ENCODE data around the gene MACROH2A1. TPM values are rescaled to one million over a fixed set of nuclear protein-coding genes. Genes with fewer than 3 reads are reported as not detected.

The MACROH2A1 gene
- total and polyA plus RNA-seq, 2 donors (not counting 1 experiment from before 2014, with no cell fraction given): 95.6 to 191 TPM

- no peaks in the 10 kb centered on the region for H3K9me3 ChIP-seq (ENCODE audit: control insufficient read depth, insufficient read depth, low read depth, low read length)
- no peaks in the 10 kb centered on the region for H3K27me3 ChIP-seq (ENCODE audit: control insufficient read depth, insufficient read depth, low read length)
- no peak overlapping the region for H3K4me2 ChIP-seq (ENCODE audit: extremely low read depth, insufficient read depth, low read length)
- H2AFZ ChIP-seq (ENCODE audit: low read length): no peak overlapping the region
- H3K79me2 ChIP-seq (ENCODE audit: control insufficient read depth, insufficient read depth, low read length): no peaks in the 10 kb centered on the region
- no peak for DNase-seq (ENCODE audit: low read depth in 2 of 2)
- H4K20me1 ChIP-seq (ENCODE audit: control insufficient read depth, extremely low read depth, insufficient read depth, low read length): no peaks in the 10 kb centered on the region
- H3K4me3 ChIP-seq (replicated peaks in 1 of 4; ENCODE audit: control extremely low read depth in 1 of 4, insufficient read depth in 1 of 4, low read depth in 3 of 4, low read length in 4 of 4): no peak overlapping the region
- no peak for TF ChIP-seq EZH2 (IDR thresholded peaks at IDR 0.05; ENCODE audit: low read length, missing control alignments)
- no peaks in the 10 kb centered on the region for H3K36me3 ChIP-seq (ENCODE audit: control insufficient read depth, insufficient read depth, low read length)
- no peaks in the 10 kb centered on the region for H3K4me1 ChIP-seq (ENCODE audit: control insufficient read depth, extremely low read depth, insufficient read depth, low read length)
- no peak overlapping the region for H3K9ac ChIP-seq (ENCODE audit: insufficient read depth, low read length)
- H3K27ac ChIP-seq (ENCODE audit: insufficient read depth, low read length): no peak overlapping the region
These were observed 71.5 kb downstream of the MACROH2A1 start for GRCh38 chr5:135327429-135328127.

- Histone ChIP-seq H3K9me3 (ENCODE audit: control insufficient read depth, insufficient read depth, low read depth, low read length) (no peaks in the 10 kb centered on the region), H3K27me3 (ENCODE audit: control insufficient read depth, insufficient read depth, low read length) (no peaks in the 10 kb centered on the region), H4K20me1 (ENCODE audit: control insufficient read depth, extremely low read depth, insufficient read depth, low read length) (no peaks in the 10 kb centered on the region), H2AFZ (ENCODE audit: low read length) (no peak overlapping the region), H3K79me2 (ENCODE audit: control insufficient read depth, insufficient read depth, low read length) (no peaks in the 10 kb centered on the region), H3K4me2 (ENCODE audit: extremely low read depth, insufficient read depth, low read length) (no peak overlapping the region), H3K27ac (ENCODE audit: insufficient read depth, low read length) (no peak overlapping the region), H3K4me3 (replicated peaks in 1 of 4; ENCODE audit: control extremely low read depth in 1 of 4, insufficient read depth in 1 of 4, low read depth in 3 of 4, low read length in 4 of 4) (no peak overlapping the region), H3K4me1 (ENCODE audit: control insufficient read depth, extremely low read depth, insufficient read depth, low read length) (no peaks in the 10 kb centered on the region), H3K36me3 (ENCODE audit: control insufficient read depth, insufficient read depth, low read length) (no peaks in the 10 kb centered on the region), H3K9ac (ENCODE audit: insufficient read depth, low read length) (no peak overlapping the region)
- TF ChIP-seq CTCF (conservative IDR thresholded peaks at IDR 0.05 in 1 of 2, IDR thresholded peaks at IDR 0.05 in 1 of 2; ENCODE audit: low read depth in 1 of 2, low read length in 2 of 2): no peak
- TF ChIP-seq EZH2 (IDR thresholded peaks at IDR 0.05; ENCODE audit: low read length, missing control alignments): no peak
- no peak for DNase-seq (ENCODE audit: low read depth in 2 of 2)
These were observed 72.5 kb downstream of the MACROH2A1 start for GRCh38 chr5:135326296-135327254.

GRCh38 chr5:135324897-135325650 is 74.0 kb downstream of the MACROH2A1 start:
- TF ChIP-seq EZH2 (IDR thresholded peaks at IDR 0.05; ENCODE audit: low read length, missing control alignments) (no peak), CTCF (conservative IDR thresholded peaks at IDR 0.05 in 1 of 2, IDR thresholded peaks at IDR 0.05 in 1 of 2; ENCODE audit: low read depth in 1 of 2, low read length in 2 of 2) (no peak)
- Histone ChIP-seq H3K4me2 (ENCODE audit: extremely low read depth, insufficient read depth, low read length) (no peak overlapping the region), H3K36me3 (ENCODE audit: control insufficient read depth, insufficient read depth, low read length) (no peaks in the 10 kb centered on the region), H3K27ac (ENCODE audit: insufficient read depth, low read length) (no peak overlapping the region), H3K4me1 (ENCODE audit: control insufficient read depth, extremely low read depth, insufficient read depth, low read length) (no peaks in the 10 kb centered on the region), H2AFZ (ENCODE audit: low read length) (no peak overlapping the region), H3K4me3 (replicated peaks in 1 of 4; ENCODE audit: control extremely low read depth in 1 of 4, insufficient read depth in 1 of 4, low read depth in 3 of 4, low read length in 4 of 4) (no peak overlapping the region), H3K79me2 (ENCODE audit: control insufficient read depth, insufficient read depth, low read length) (no peaks in the 10 kb centered on the region), H3K9me3 (ENCODE audit: control insufficient read depth, insufficient read depth, low read depth, low read length) (no peaks in the 10 kb centered on the region), H3K27me3 (ENCODE audit: control insufficient read depth, insufficient read depth, low read length) (no peaks in the 10 kb centered on the region), H4K20me1 (ENCODE audit: control insufficient read depth, extremely low read depth, insufficient read depth, low read length) (no peaks in the 10 kb centered on the region), H3K9ac (ENCODE audit: insufficient read depth, low read length) (no peak overlapping the region)
- no peak for DNase-seq (ENCODE audit: low read depth in 2 of 2)
